Panc1 (cell line): ENCODE data around the gene LMCD1. TPM values are rescaled to one million over a fixed set of nuclear protein-coding genes. Genes with fewer than 3 reads are reported as not detected.

Source experiments
- ATAC-seq: fragments of 200-7000 bp; cut with Tn5 transposase; 2 replicates; pipeline ENCODE4 v1.9.1; 2020; ENCODE audit warnings: mild to moderate bottlenecking, moderate library complexity
- BruUV-seq: library from RNA; stranded (reverse); fragments of 400-500 nt; replicated peaks from 2 replicates; lab custom pipeline; 2021; lab: Mats Ljungman, UMichigan
- CTCF ChIA-PET: fragments of 300-600 bp; sonication (Branson Sonifier 250); formaldehyde crosslinking; loops from one replicate; lab custom pipeline; 2022; ENCODE audit warnings: antibody characterized with exemption; lab: Charles Lee
- POLR2A ChIA-PET: fragments of 300-600 bp; sonication (Branson Sonifier 250); formaldehyde crosslinking; loops from one replicate; lab custom pipeline; 2022; ENCODE audit warnings: antibody characterized with exemption; lab: Charles Lee
- DNase-seq: peaks from one replicate; pipeline ENCODE4 v3.0.0-alpha.2; 2010; ENCODE audit warnings: low read depth, low spot score
- H3K27ac ChIP-seq: 2 replicates; pipeline ENCODE4 v1.5.1; 2011; ENCODE audit warnings: mild to moderate bottlenecking, low read length, inconsistent platforms
- H3K27me3 ChIP-seq: fragments of 200-500 bp; sonication (Bioruptor generic); 2 replicates; pipeline ENCODE4 v1.6.0; 2014; ENCODE audit warnings: low read length, inconsistent platforms; ENCODE audit not compliant: control insufficient read depth, insufficient read depth
- H3K36me3 ChIP-seq: fragments of 200-500 bp; sonication (Bioruptor generic); 2 replicates; pipeline ENCODE4 v1.5.1; 2014; ENCODE audit warnings: inconsistent platforms, mild to moderate bottlenecking, low read length, moderate library complexity; ENCODE audit not compliant: control insufficient read depth, insufficient read depth
- H3K4me1 ChIP-seq: 2 replicates; pipeline ENCODE4 v1.5.1; 2011; ENCODE audit warnings: inconsistent platforms, mild to moderate bottlenecking, low read length, moderate library complexity; ENCODE audit not compliant: control insufficient read depth, insufficient read depth
- H3K4me3 ChIP-seq, 2 experiments: 2 replicates each; pipeline ENCODE4 v1.5.1; 2011 to 2012; ENCODE audit warnings: low read depth in 2 of 2, low read length in 2 of 2, mild to moderate bottlenecking in 2 of 2, inconsistent platforms in 1 of 2, moderate library complexity in 1 of 2
- H3K9me3 ChIP-seq: fragments of 200-500 bp; sonication (Bioruptor generic); 2 replicates; pipeline ENCODE4 v1.5.1; 2014; ENCODE audit warnings: low read depth, mild to moderate bottlenecking, inconsistent platforms, low read length, moderate library complexity; ENCODE audit not compliant: control insufficient read depth, insufficient read depth
- CTCF ChIP-seq: fragments of 450-650 bp; IDR thresholded peaks from 2 replicates; pipeline ENCODE4 v1.5.1; 2017; ENCODE audit warnings: mild to moderate bottlenecking
- POLR2AphosphoS5 ChIP-seq: IDR thresholded peaks from 2 replicates; pipeline ENCODE4 v1.6.1; 2012; ENCODE audit warnings: mild to moderate bottlenecking, low read depth, low read length, moderate library complexity
- REST ChIP-seq, 2 experiments: IDR thresholded peaks; 2 replicates each; pipeline ENCODE4 v1.6.1; 2011 to 2012; ENCODE audit warnings: low read depth in 2 of 2, control low read depth in 1 of 2, low read length in 1 of 2, mild to moderate bottlenecking in 1 of 2, moderate library complexity in 1 of 2; ENCODE audit not compliant: insufficient read depth in 1 of 2
- SIN3A ChIP-seq: IDR thresholded peaks from 2 replicates; pipeline ENCODE4 v1.6.1; 2012; ENCODE audit warnings: low read depth, mild to moderate bottlenecking, low read length, moderate library complexity, borderline replicate concordance; ENCODE audit not compliant: insufficient read depth
- TCF7L2 ChIP-seq: IDR thresholded peaks from 2 replicates; pipeline ENCODE4 v1.6.1; 2011; ENCODE audit warnings: mild to moderate bottlenecking, low read depth, low read length, inconsistent platforms
- in situ Hi-C: cut with HindIII; loops from 2 replicates; pipeline ENCODE4 v1.10.0; 2016; ENCODE audit warnings: low sequenced_read_pairs, low pct_unique_long_range_greater_than_20kb
- intact Hi-C: fragments of 100-400 bp; cut with micrococcal nuclease; formaldehyde crosslinking; loops from one replicate; pipeline ENCODE4 v1.10.0; 2022; ENCODE audit not compliant: unreplicated experiment
- total RNA-seq: library from RNA; stranded (reverse); gene quantifications from one replicate; pipeline ENCODE4 v1.2.1, GENCODE V29; 2021; ENCODE audit not compliant: unreplicated experiment

Gene LMCD1
- total RNA-seq, 1 experiment from 2014 or later: 24.8 TPM

- no peak overlapping the region for H3K4me3 ChIP-seq
- no peaks in the 10 kb centered on the region for H3K36me3 ChIP-seq
- no peaks in the 10 kb centered on the region for H3K27me3 ChIP-seq
- DNase-seq (no peak), ATAC-seq (no peak)
- TF ChIP-seq REST (IDR thresholded peaks at IDR 0.05; ENCODE audit: insufficient read depth in 1 of 2, low read depth in 2 of 2, low read length in 1 of 2) (no peak), CTCF (no peak; the same call in 1 of the 2 replicates)
- no peaks in the 10 kb centered on the region for H3K4me1 ChIP-seq
- H3K9me3 ChIP-seq: no peaks in the 10 kb centered on the region
- no peak overlapping the region for H3K27ac ChIP-seq
- intact Hi-C loops (no loop called here), in situ Hi-C loops (no loop called here)
- POLR2A ChIA-PET: no interaction called here
- CTCF ChIA-PET: no interaction called here
- BruUV-seq: no TSS peak
Observed at GRCh38 chr3:8481380-8481779, 20.2 kb upstream of the LMCD1 start.

GRCh38 chr3:8482263-8482662 lies 19.4 kb upstream of the LMCD1 start:
- intact Hi-C loops: no loop called here
- no peak for TF ChIP-seq REST (IDR thresholded peaks at IDR 0.05; ENCODE audit: insufficient read depth in 1 of 2, low read depth in 2 of 2, low read length in 1 of 2)
- no peak for TF ChIP-seq TCF7L2
- TF ChIP-seq CTCF: no peak
- TF ChIP-seq SIN3A: no peak
- TF ChIP-seq POLR2AphosphoS5: no peak
- no peaks in the 10 kb centered on the region for H3K27me3 ChIP-seq

More at GRCh38 chr3:8482263-8482662, 19.4 kb upstream of the LMCD1 start:
- POLR2A ChIA-PET: no interaction called here
- H3K27ac ChIP-seq: no peak overlapping the region
- H3K9me3 ChIP-seq: no peaks in the 10 kb centered on the region
- H3K4me1 ChIP-seq: no peaks in the 10 kb centered on the region
- CTCF ChIA-PET: no interaction called here
- ATAC-seq: no peak
- no peak for DNase-seq
- H3K4me3 ChIP-seq: no peak overlapping the region
- in situ Hi-C loops: no loop called here
- H3K36me3 ChIP-seq: no peaks in the 10 kb centered on the region
- BruUV-seq: no TSS peak
